HepG2 (cell line): ENCODE data around the gene MTX1. TPM values are rescaled to one million over a fixed set of nuclear protein-coding genes. Genes with fewer than 3 reads are reported as not detected.

ENCODE experiments used
- BHLHE40 ChIP-seq: IDR thresholded peaks from 2 replicates; pipeline ENCODE4 v1.6.1; 2011; ENCODE audit warnings: low read length, improper control_type of control experiment
- CTCF ChIP-seq: sonication (generic); formaldehyde crosslinking; IDR thresholded peaks from 2 replicates; pipeline ENCODE4 v1.5.0; 2020; ENCODE audit warnings: mild to moderate bottlenecking, missing genetic modification reagents, moderate library complexity
- HMGXB3 ChIP-seq: sonication (generic); formaldehyde crosslinking; IDR thresholded peaks from 2 replicates; pipeline ENCODE4 v1.4.0; 2020; ENCODE audit warnings: missing genetic modification reagents, borderline replicate concordance
- HMGXB4 ChIP-seq, 2 experiments: sonication (generic) in 1 of 2; formaldehyde crosslinking in 1 of 2; IDR thresholded peaks; 2 replicates each; pipeline versions ENCODE4 v1.4.0 to v1.6.1; 2018 to 2020; ENCODE audit warnings: missing genetic modification reagents in 2 of 2, borderline replicate concordance in 1 of 2, low read depth in 1 of 2, mild to moderate bottlenecking in 1 of 2, missing biosample characterization in 1 of 2
- HNF1B ChIP-seq: sonication (generic); formaldehyde crosslinking; IDR thresholded peaks from 2 replicates; pipeline ENCODE4 v1.5.1; 2020; ENCODE audit warnings: mild to moderate bottlenecking, moderate library complexity, missing genetic modification reagents
- IRF2 ChIP-seq: IDR thresholded peaks from 2 replicates; pipeline ENCODE4 v1.6.1; 2018; ENCODE audit warnings: missing genetic modification reagents, missing compliant biosample characterization
- MYNN ChIP-seq: sonication (generic); formaldehyde crosslinking; IDR thresholded peaks from 2 replicates; pipeline ENCODE4 v1.4.0; 2020; ENCODE audit warnings: mild to moderate bottlenecking, low read depth, missing genetic modification reagents
- SIN3A ChIP-seq: IDR thresholded peaks from 2 replicates; pipeline ENCODE4 v1.6.1; 2011; ENCODE audit warnings: low read depth, mild to moderate bottlenecking, control low read depth, low read length, borderline replicate concordance
- SMC3 ChIP-seq: IDR thresholded peaks from 2 replicates; pipeline ENCODE4 v1.6.1; 2011; ENCODE audit warnings: low read length, improper control_type of control experiment
- STAG1 ChIP-seq: sonication (generic); formaldehyde crosslinking; IDR thresholded peaks from 2 replicates; pipeline ENCODE4 v1.4.0; 2020; ENCODE audit warnings: missing genetic modification reagents
- ZFP36L1 ChIP-seq: sonication (generic); formaldehyde crosslinking; IDR thresholded peaks from 2 replicates; pipeline ENCODE4 v1.8.0; 2022; ENCODE audit warnings: mild to moderate bottlenecking, missing genetic modification reagents, moderate library complexity
- ZNF225 ChIP-seq: sonication (generic); formaldehyde crosslinking; IDR thresholded peaks from 2 replicates; pipeline ENCODE4 v1.4.0; 2020; ENCODE audit warnings: mild to moderate bottlenecking, missing genetic modification reagents
- ZNF234 ChIP-seq: sonication (generic); formaldehyde crosslinking; conservative IDR thresholded peaks from 2 replicates; pipeline ENCODE4 v1.5.1; 2020; ENCODE audit warnings: mild to moderate bottlenecking, missing genetic modification reagents
- ZNF512 ChIP-seq: sonication (generic); formaldehyde crosslinking; IDR thresholded peaks from 2 replicates; pipeline ENCODE4 v1.4.0; 2020; ENCODE audit warnings: mild to moderate bottlenecking, missing genetic modification reagents
- ZNF781 ChIP-seq: sonication (generic); formaldehyde crosslinking; IDR thresholded peaks from 2 replicates; pipeline ENCODE4 v1.5.1; 2020; ENCODE audit warnings: borderline replicate concordance, mild to moderate bottlenecking, missing genetic modification reagents; ENCODE audit errors: not compliant biosample characterization
- polyA plus RNA-seq, 8 experiments: library from polyadenylated mRNA; depleted of rRNA in 3 of 8; stranded (reverse) in 7 of 8; unstranded in 1 of 8; fragments of >200 nt; fragmentation: Illumina TruSeq in 4 of 8; extraction: Trizol in 4 of 8; gene quantifications; 2 replicates each; pipeline versions ENCODE4 v1.2.1 to v1.2.3, GENCODE V29; 2011 to 2016; ENCODE audit warnings: low read depth in 4 of 8, missing spikeins in 1 of 8, mixed read lengths in 1 of 8; ENCODE audit not compliant: insufficient read depth in 1 of 8
- total RNA-seq, 5 experiments: library from RNA; depleted of rRNA; stranded (reverse); fragments of >200 nt; fragmentation: Illumina TruSeq; extraction: Trizol; gene quantifications; 2 replicates each; pipeline ENCODE4 v1.2.3, GENCODE V29; 2016; ENCODE audit warnings: low read depth in 1 of 5

MTX1 gene
- total and polyA plus RNA-seq, 2 of the 13 experiments (the other 11 are each of a cell fraction or from before 2014, with no cell fraction given): 64.5 to 72.6 TPM

DNA sequence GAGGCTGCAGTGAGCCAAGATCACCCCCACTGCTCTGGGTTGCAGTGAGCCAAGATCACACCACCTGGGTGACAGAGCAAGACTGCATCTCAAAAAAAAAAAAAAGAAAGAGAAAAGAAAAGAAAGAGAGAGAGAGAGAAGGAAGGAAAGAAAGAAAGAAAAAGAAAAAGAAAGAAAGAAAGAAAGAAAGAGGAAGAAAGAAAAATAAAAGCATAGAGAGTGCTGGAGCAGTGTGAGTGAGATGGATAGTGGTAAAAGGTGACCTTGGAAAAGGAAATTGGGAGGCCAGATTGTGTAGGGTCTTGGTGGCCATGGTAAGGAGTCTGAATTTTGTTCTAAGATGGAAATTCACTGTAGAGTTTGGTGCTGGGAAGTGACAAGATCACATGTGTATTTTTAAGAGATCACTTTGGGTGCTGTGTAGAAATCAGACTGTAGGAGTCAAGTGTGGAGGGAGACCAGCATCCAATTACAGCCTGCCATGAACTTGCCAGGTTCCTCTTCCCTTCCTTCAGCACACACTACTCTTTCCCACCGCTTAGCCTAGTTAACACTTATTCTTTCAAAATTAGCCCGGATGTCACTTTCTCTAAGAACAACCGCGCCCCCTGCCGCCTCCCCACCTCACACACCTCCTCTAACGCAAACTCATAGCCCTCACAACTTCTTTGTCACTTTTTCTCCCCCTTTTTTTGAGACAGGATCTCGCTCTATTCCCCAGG, 17.9 kb downstream of the MTX1 start (continued):
- peak; percentile 72 for TF ChIP-seq CTCF (CRISPR knock-in tag)
- TF ChIP-seq HMGXB3: 0 out of 2 replicates have a peak, but pooled peaks have one; percentile 6
- TF ChIP-seq SIN3A: 0 out of 2 replicates have a peak, but pooled peaks have one; percentile 55
- TF ChIP-seq ZNF512 (CRISPR knock-in tag): peak; percentile 86; the same call in 1 of the 2 replicates
- TF ChIP-seq ZFP36L1 (CRISPR knock-in tag): 0 out of 2 replicates have a peak, but pooled peaks have one; percentile 25
- no peak for TF ChIP-seq BHLHE40
- peak; percentile 52 for TF ChIP-seq STAG1 (CRISPR knock-in tag)
- TF ChIP-seq IRF2 (CRISPR knock-in tag): no peak
- peak; percentile 44; the same call in 1 of the 2 replicates for TF ChIP-seq SMC3
- no peak for TF ChIP-seq MYNN (CRISPR knock-in tag)
- TF ChIP-seq HNF1B (CRISPR knock-in tag): peak; percentile 49; the same call in 1 of the 2 replicates
- TF ChIP-seq ZNF225: no peak
- TF ChIP-seq ZNF781: no peak
- TF ChIP-seq ZNF234 (CRISPR knock-in tag): no peak
- peak in 1 of 2 experiments; percentile 79; a peak in 1 of 4 replicates for TF ChIP-seq HMGXB4 (CRISPR knock-in tag; IDR thresholded peaks at IDR 0.05; ENCODE audit: borderline replicate concordance in 1 of 2, low read depth in 1 of 2)
- TF ChIP-seq, all 625 proteins: peak for 15
